ENCODE measurements around the gene LPP. TPM values are rescaled to one million over a fixed set of nuclear protein-coding genes. Genes with fewer than 3 reads are reported as not detected.
A peak's percentile ranks its signal among the peaks of the same experiment; 100 is the strongest.

The LPP gene
- total RNA-seq, 1 donor from 2014 or later: 222 TPM

GRCh38 chr3:188262913-188263683 lies 109.1 kb downstream of the LPP start:
- H3K36me3 Mint-ChIP-seq (ENCODE audit: low read depth, unreplicated experiment): peaks cover 15% of the 10 kb centered on the region
- H3K79me2 ChIP-seq (ENCODE audit: insufficient read depth, low read length): peaks cover 88% of the 10 kb centered on the region
- H3K4me1 ChIP-seq (ENCODE audit: insufficient read depth, low read length): peaks cover 69% of the 10 kb centered on the region
- H4K20me1 ChIP-seq (ENCODE audit: insufficient read depth, low read length): peaks cover 11% of the 10 kb centered on the region
- no peaks in the 10 kb centered on the region for H3K27me3 Mint-ChIP-seq (ENCODE audit: low read depth, unreplicated experiment)
- H3K4me1 Mint-ChIP-seq (ENCODE audit: low read depth, unreplicated experiment): peaks cover 16% of the 10 kb centered on the region
- peak overlapping the region; percentile 91 for H3K9ac ChIP-seq (ENCODE audit: low read length)
- no peak overlapping the region for H2AFZ ChIP-seq (ENCODE audit: low read depth, low read length)
- peak; percentile 94 for DNase-seq (ENCODE audit: low read depth)
- FAIRE-seq: peak; percentile 91
- H3K4me3 ChIP-seq (ENCODE audit: insufficient read depth, low read depth, low read length): no peak overlapping the region
- H3K4me2 ChIP-seq (ENCODE audit: low read length): peak overlapping the region; percentile 72
- H3K27ac ChIP-seq (ENCODE audit: low read depth, low read length): peak overlapping the region; percentile 97
- H3K9me3 Mint-ChIP-seq (ENCODE audit: unreplicated experiment): no peaks in the 10 kb centered on the region
- H3K27ac Mint-ChIP-seq (ENCODE audit: unreplicated experiment): peak overlapping the region; percentile 87
- H3K4me3 Mint-ChIP-seq (ENCODE audit: unreplicated experiment): peak overlapping the region; percentile 24
- TF ChIP-seq CTCF (IDR thresholded peaks at IDR 0.05; ENCODE audit: insufficient read depth, low read depth, low read length): no peak
- TF ChIP-seq EZH2 (IDR thresholded peaks at IDR 0.05; ENCODE audit: insufficient read depth, low read length): no peak
- H3K9me3 ChIP-seq (ENCODE audit: insufficient read depth, low read depth, low read length): no peaks in the 10 kb centered on the region
- no peaks in the 10 kb centered on the region for H3K27me3 ChIP-seq (ENCODE audit: insufficient read depth, low read length)
- H3K36me3 ChIP-seq (ENCODE audit: insufficient read depth, low read length): no peaks in the 10 kb centered on the region

- Histone ChIP-seq H3K9ac (ENCODE audit: low read length) (peak overlapping the region; percentile 91), H3K27ac (ENCODE audit: low read depth, low read length) (peak overlapping the region; percentile 97), H4K20me1 (ENCODE audit: insufficient read depth, low read length) (peaks cover 1% of the 10 kb centered on the region), H3K27me3 (ENCODE audit: insufficient read depth, low read length) (no peaks in the 10 kb centered on the region), H3K4me3 (ENCODE audit: insufficient read depth, low read depth, low read length) (peak overlapping the region; percentile 2), H2AFZ (ENCODE audit: low read depth, low read length) (no peak overlapping the region), H3K36me3 (ENCODE audit: insufficient read depth, low read length) (no peaks in the 10 kb centered on the region), H3K4me2 (ENCODE audit: low read length) (peak overlapping the region; percentile 88), H3K79me2 (ENCODE audit: insufficient read depth, low read length) (peaks cover 86% of the 10 kb centered on the region), H3K4me1 (ENCODE audit: insufficient read depth, low read length) (peaks cover 79% of the 10 kb centered on the region), H3K9me3 (ENCODE audit: insufficient read depth, low read depth, low read length) (no peaks in the 10 kb centered on the region)
- no peaks in the 10 kb centered on the region for H3K27me3 Mint-ChIP-seq (ENCODE audit: low read depth, unreplicated experiment)
- no peak overlapping the region for H3K27ac Mint-ChIP-seq (ENCODE audit: unreplicated experiment)
- no peak overlapping the region for H3K4me3 Mint-ChIP-seq (ENCODE audit: unreplicated experiment)
- no peak for TF ChIP-seq EZH2 (IDR thresholded peaks at IDR 0.05; ENCODE audit: insufficient read depth, low read length)
- TF ChIP-seq CTCF (IDR thresholded peaks at IDR 0.05; ENCODE audit: insufficient read depth, low read depth, low read length): no peak
- DNase-seq (ENCODE audit: low read depth) (peak; percentile 69), FAIRE-seq (no peak)
- peaks cover 8% of the 10 kb centered on the region for H3K36me3 Mint-ChIP-seq (ENCODE audit: low read depth, unreplicated experiment)
- peaks cover 12% of the 10 kb centered on the region for H3K4me1 Mint-ChIP-seq (ENCODE audit: low read depth, unreplicated experiment)
- H3K9me3 Mint-ChIP-seq (ENCODE audit: unreplicated experiment): no peaks in the 10 kb centered on the region
Observed at GRCh38 chr3:188264226-188265207, 110.6 kb downstream of the LPP start.
